T-helper 17 cell (primary cell): ENCODE measurements around the gene HOXB6. TPM values are rescaled to one million over a fixed set of nuclear protein-coding genes. Genes with fewer than 3 reads are reported as not detected.

Experiments
- ATAC-seq: fragments of 150-1000 bp; cut with Tn5 transposase; 2 replicates; pipeline ENCODE4 v1.10.0; 2021; ENCODE audit warnings: mild to moderate bottlenecking, moderate library complexity
- DNase-seq, 3 donors: peaks; one replicate each; pipeline versions ENCODE4 v3.0.0 to v3.0.0-alpha.2; 2020 to 2021
- H3K9me3 ChIP-seq: one replicate; pipeline ENCODE4 v1.7.0; 2013; ENCODE audit warnings: low read length, mild to moderate bottlenecking; ENCODE audit not compliant: control insufficient read depth, poor library complexity, severe bottlenecking
- H3K27ac Mint-ChIP-seq: one replicate; pipeline ENCODE4 v1.8.0; 2022; ENCODE audit warnings: mild to moderate bottlenecking, moderate library complexity, mixed read lengths
- H3K27me3 Mint-ChIP-seq: one replicate; pipeline ENCODE4 v1.8.0; 2022; ENCODE audit warnings: mixed read lengths
- H3K36me3 Mint-ChIP-seq: one replicate; pipeline ENCODE4 v1.8.0; 2022; ENCODE audit warnings: low read depth, mixed read lengths
- H3K4me1 Mint-ChIP-seq: one replicate; pipeline ENCODE4 v1.8.0; 2022; ENCODE audit warnings: mild to moderate bottlenecking, mixed read lengths
- H3K4me3 Mint-ChIP-seq: one replicate; pipeline ENCODE4 v1.8.0; 2022; ENCODE audit warnings: mild to moderate bottlenecking, moderate library complexity, mixed read lengths
- total RNA-seq, 4 donors: library from RNA in 2 of 4; stranded (reverse) in 2 of 4; gene quantifications; one replicate each; pipeline ENCODE4 v1.2.3 and lab custom pipeline; 2022 to 2026

Gene HOXB6
- total RNA-seq, 2 donors from 2014 or later: not detected

- H3K27ac Mint-ChIP-seq: no peak overlapping the region
- peaks cover 15% of the 10 kb centered on the region for H3K4me1 Mint-ChIP-seq
- H3K27me3 Mint-ChIP-seq: peaks cover 89% of the 10 kb centered on the region
- H3K4me3 Mint-ChIP-seq: no peak overlapping the region
- DNase-seq: no peak
- no peaks in the 10 kb centered on the region for H3K9me3 ChIP-seq
- H3K36me3 Mint-ChIP-seq: peaks cover 6% of the 10 kb centered on the region
- ATAC-seq: no peak
Measured at GRCh38 chr17:48605409-48605919, 678 bp upstream of the HOXB6 start.

- no peaks in the 10 kb centered on the region for H3K9me3 ChIP-seq
- no peak for DNase-seq
- Mint-ChIP-seq H3K27me3 (peaks cover 96% of the 10 kb centered on the region), H3K27ac (peak overlapping the region; percentile 27), H3K36me3 (peaks cover 8% of the 10 kb centered on the region), H3K4me1 (peaks cover 15% of the 10 kb centered on the region), H3K4me3 (peak overlapping the region; percentile 64)
- ATAC-seq: no peak
Measured at GRCh38 chr17:48603959-48604769, 622 bp downstream of the HOXB6 start.

GRCh38 chr17:48601539-48602425 lies 3.0 kb downstream of the HOXB6 start:
- Mint-ChIP-seq H3K36me3 (peaks cover 9% of the 10 kb centered on the region), H3K27me3 (peaks cover 97% of the 10 kb centered on the region), H3K4me3 (peak overlapping the region; percentile 69), H3K4me1 (peaks cover 27% of the 10 kb centered on the region), H3K27ac (no peak overlapping the region)
- no peaks in the 10 kb centered on the region for H3K9me3 ChIP-seq
- DNase-seq (no peak), ATAC-seq (no peak)

- no peaks in the 10 kb centered on the region for H3K9me3 ChIP-seq
- Mint-ChIP-seq H3K4me3 (no peak overlapping the region), H3K27ac (no peak overlapping the region), H3K4me1 (peaks cover 34% of the 10 kb centered on the region), H3K27me3 (peaks cover 97% of the 10 kb centered on the region), H3K36me3 (peaks cover 9% of the 10 kb centered on the region)
- DNase-seq: no peak
- ATAC-seq: no peak
Measured at GRCh38 chr17:48601207-48601538, 3.6 kb downstream of the HOXB6 start.

GRCh38 chr17:48600244-48601098 lies 4.3 kb downstream of the HOXB6 start:
- Mint-ChIP-seq H3K4me3 (no peak overlapping the region), H3K36me3 (peaks cover 9% of the 10 kb centered on the region), H3K27me3 (peaks cover 97% of the 10 kb centered on the region), H3K27ac (no peak overlapping the region), H3K4me1 (peaks cover 37% of the 10 kb centered on the region)
- H3K9me3 ChIP-seq: no peaks in the 10 kb centered on the region
- ATAC-seq (no peak), DNase-seq (no peak)

- no peak for DNase-seq
- no peak for ATAC-seq
- peaks cover 33% of the 10 kb centered on the region for H3K4me1 Mint-ChIP-seq
- no peak overlapping the region for H3K4me3 Mint-ChIP-seq
- H3K27ac Mint-ChIP-seq: no peak overlapping the region
- peaks cover 9% of the 10 kb centered on the region for H3K36me3 Mint-ChIP-seq
- peaks cover 99% of the 10 kb centered on the region for H3K27me3 Mint-ChIP-seq
- no peaks in the 10 kb centered on the region for H3K9me3 ChIP-seq
Measured at GRCh38 chr17:48599354-48599753, 5.4 kb downstream of the HOXB6 start.

GRCh38 chr17:48598736-48599135 lies 6.0 kb downstream of the HOXB6 start:
- Mint-ChIP-seq H3K27me3 (peaks cover 99% of the 10 kb centered on the region), H3K36me3 (peaks cover 9% of the 10 kb centered on the region), H3K4me1 (peaks cover 37% of the 10 kb centered on the region), H3K27ac (no peak overlapping the region), H3K4me3 (peak overlapping the region; percentile 89)
- no peaks in the 10 kb centered on the region for H3K9me3 ChIP-seq
- DNase-seq: no peak
- ATAC-seq: no peak

GRCh38 chr17:48597778-48598631 lies 6.8 kb downstream of the HOXB6 start:
- ATAC-seq (peak; percentile 45), DNase-seq (no peak)
- peaks cover 40% of the 10 kb centered on the region for H3K4me1 Mint-ChIP-seq
- peaks cover 95% of the 10 kb centered on the region for H3K27me3 Mint-ChIP-seq
- H3K4me3 Mint-ChIP-seq: peak overlapping the region; percentile 89
- peaks cover 9% of the 10 kb centered on the region for H3K36me3 Mint-ChIP-seq
- no peaks in the 10 kb centered on the region for H3K9me3 ChIP-seq
- H3K27ac Mint-ChIP-seq: no peak overlapping the region

- Mint-ChIP-seq H3K4me3 (peak overlapping the region; percentile 89), H3K27ac (no peak overlapping the region), H3K36me3 (peaks cover 9% of the 10 kb centered on the region), H3K27me3 (peaks cover 95% of the 10 kb centered on the region), H3K4me1 (peaks cover 42% of the 10 kb centered on the region)
- ATAC-seq (no peak), DNase-seq (no peak)
- no peaks in the 10 kb centered on the region for H3K9me3 ChIP-seq
Measured at GRCh38 chr17:48597528-48597777, 7.3 kb downstream of the HOXB6 start.

- no peaks in the 10 kb centered on the region for H3K9me3 ChIP-seq
- Mint-ChIP-seq H3K4me3 (peak overlapping the region; percentile 89), H3K27me3 (peaks cover 93% of the 10 kb centered on the region), H3K27ac (peak overlapping the region; percentile 71), H3K4me1 (peaks cover 42% of the 10 kb centered on the region), H3K36me3 (peaks cover 9% of the 10 kb centered on the region)
- ATAC-seq (no peak), DNase-seq (no peak)
Measured at GRCh38 chr17:48596735-48597527, 7.9 kb downstream of the HOXB6 start.

GRCh38 chr17:48596000-48596734 lies 8.6 kb downstream of the HOXB6 start:
- DNase-seq: no peak
- peaks cover 93% of the 10 kb centered on the region for H3K27me3 Mint-ChIP-seq
- peak overlapping the region; percentile 71 for H3K27ac Mint-ChIP-seq
- peak overlapping the region; percentile 89 for H3K4me3 Mint-ChIP-seq
- ATAC-seq: peak; percentile 42
- peaks cover 42% of the 10 kb centered on the region for H3K4me1 Mint-ChIP-seq
- H3K36me3 Mint-ChIP-seq: peaks cover 9% of the 10 kb centered on the region
- H3K9me3 ChIP-seq: no peaks in the 10 kb centered on the region
